AG08395 (cell line): ENCODE results near the gene CCAR1.
"Not testable (repeated sequence)": the region's sequence is repeated elsewhere in the genome, so short reads cannot be mapped to it uniquely, and the experiment has no call there.

Experiments
- DNase-seq: peaks from one replicate; pipeline ENCODE4 v3.0.0; 2012; ENCODE audit warnings: mixed read lengths, low spot score

The CCAR1 gene

DNA sequence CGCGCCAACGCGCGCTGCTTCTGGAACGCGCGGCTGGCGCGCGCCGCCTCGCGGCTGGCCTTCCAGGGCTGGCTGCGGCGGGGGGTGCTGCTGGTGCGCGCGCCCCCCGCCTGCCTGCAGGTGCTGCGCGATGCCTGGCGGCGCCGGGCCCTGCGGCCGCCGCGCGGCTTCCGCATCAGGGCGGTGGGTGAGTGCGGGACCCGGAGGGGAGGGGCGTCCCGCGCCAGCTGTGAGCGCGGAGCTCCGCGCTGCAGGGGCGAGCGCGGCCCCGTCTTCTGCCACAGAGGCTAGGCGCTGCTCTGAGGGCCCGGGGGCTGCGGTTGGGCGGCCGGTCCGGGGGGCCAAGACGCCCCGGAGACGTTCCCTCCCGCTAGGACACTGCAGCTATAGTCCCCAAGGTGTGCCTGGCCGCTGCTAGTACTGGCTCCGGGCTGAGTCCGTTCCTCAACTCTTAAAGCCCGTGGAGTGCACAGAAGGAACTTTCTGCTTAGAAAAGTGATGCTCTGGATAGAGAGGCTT, 107.1 kb downstream of the CCAR1 start:
- not testable (repeated sequence) for DNase-seq

DNA sequence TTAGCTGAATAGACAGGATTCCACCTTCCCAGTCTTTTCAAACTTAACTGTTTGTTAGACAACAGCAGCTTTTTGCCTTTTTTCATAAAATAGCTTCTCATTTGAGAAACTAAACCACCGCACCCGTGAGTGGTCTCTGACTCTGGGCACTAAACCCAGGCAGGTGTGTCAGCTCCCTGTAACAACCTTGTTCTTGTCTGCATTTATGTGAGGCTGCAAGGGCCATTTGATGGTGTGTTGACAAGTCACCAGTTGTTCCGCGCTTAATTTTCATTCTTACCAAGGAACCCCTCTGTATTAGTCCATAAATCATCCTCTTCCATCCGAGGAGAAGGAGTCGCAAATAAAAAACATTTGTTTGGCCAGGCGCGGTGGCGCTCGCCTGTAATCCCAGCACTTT, 107.8 kb downstream of the CCAR1 start:
- no peak for DNase-seq

DNA sequence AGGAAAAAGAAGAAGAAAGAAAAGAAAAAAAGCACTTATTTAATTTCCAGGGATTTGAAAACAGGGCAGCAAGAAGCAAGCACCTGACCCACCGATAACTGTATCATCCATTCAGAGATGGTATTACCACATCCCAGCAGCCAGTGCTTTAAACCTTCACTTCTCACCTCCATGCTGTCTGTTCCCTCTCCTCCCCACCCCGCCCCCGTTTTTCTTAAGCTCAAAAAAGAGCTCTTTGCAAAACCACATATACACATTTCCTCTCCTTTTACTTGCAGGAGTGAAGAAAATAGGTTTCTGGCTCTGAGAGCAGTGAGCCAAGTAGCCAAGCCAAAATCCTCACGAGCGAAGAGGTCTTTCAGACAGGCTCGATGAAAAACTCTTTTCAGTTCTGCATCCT, 108.5 kb downstream of the CCAR1 start:
- DNase-seq: no peak

DNA sequence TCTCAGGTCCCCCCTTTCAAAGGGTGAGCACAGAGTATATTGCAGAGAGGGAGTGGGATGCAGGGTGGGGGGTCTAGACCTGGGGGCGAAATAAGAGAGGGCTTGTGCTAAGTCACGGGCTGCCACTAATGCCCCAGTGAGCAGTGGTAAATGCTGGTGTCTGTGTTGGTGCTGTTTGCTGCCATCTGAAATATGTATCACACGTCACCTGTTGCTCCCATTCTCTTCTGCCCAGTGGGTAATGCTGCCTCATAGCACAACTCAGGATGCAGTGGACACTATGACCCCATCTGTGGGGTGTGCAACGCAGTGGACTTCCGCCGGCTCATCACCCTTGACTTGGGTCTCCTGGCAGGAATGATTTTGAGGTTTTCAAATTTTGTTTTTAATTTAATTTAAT, 108.9 kb downstream of the CCAR1 start:
- no peak for DNase-seq

DNA sequence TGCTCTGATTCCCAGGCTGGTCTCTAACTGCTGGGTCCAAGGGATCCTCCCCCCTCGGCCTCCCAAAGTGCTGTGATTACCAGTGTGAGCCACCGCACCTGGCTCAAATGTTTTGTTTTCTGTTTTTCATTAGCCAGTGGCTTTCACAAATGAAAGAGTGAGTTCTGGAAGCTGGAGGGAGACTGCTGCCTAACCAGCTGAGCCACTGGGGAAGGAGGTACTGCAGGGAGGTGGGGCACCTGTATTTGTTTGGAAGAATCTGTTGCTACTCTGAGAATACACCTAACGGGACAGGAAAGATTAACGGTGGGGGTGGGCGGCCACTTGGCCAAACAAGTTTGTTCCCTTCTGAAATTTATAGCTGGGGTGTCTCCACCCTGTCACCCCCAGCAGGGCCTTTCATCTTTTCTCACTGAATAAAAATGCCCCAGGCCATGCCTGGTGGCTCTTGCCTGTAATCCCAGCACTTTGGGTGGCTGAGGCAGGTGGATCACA, 111.0 kb downstream of the CCAR1 start:
- no peak for DNase-seq

DNA sequence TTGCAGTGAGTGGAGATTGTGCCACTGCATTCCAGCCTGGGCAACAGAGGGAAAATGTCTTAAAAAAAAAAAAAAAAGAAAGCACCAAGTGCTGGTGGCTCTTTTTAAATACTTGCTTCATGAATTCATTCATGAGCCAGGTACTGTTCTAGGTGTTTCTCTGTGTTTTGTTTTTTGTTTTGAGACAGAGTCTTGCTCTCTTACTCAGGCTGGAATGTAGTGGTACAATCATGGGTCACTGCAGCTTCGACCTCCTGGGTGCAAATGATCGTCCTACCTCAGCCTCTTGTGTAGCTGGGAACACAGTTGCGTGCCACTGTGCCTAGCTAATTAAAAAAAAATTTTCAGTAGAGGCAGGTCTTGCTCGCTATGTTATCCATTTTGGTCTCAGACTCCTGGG, 111.6 kb downstream of the CCAR1 start:
- DNase-seq: no peak

DNA sequence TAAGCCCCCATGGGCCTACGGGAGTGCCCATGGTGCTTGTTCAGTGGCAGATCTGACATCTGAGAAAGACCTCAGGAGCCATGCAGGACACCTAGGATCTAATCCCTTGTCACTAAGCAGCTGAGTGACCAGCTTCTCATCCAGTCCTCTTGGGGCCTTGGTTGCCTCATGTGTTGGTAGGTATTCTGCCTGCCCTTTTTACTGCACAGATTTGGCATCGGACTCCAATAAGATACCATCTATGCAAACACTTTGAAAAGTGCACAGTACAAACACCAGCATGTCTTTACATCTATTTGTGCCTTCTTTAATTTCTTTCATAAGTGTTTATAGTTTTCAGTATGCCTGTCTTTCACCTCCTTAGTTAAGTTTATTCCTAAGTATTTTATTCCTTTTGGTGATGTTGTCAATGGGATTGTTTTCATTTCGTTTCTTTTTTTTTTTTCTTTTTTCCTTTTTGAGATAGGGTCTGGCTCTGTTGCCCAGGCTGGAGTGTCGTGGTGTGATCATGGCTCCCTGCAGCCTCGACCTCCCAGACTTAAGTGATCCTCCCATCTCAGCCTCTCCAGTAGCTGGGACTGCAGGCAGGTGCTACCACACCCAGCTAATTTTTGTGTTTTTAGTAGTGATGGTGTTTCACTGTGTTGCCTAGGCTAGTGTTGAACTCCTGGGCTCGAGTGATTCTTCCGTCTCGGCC, 116.7 kb downstream of the CCAR1 start:
- no peak for DNase-seq

DNA sequence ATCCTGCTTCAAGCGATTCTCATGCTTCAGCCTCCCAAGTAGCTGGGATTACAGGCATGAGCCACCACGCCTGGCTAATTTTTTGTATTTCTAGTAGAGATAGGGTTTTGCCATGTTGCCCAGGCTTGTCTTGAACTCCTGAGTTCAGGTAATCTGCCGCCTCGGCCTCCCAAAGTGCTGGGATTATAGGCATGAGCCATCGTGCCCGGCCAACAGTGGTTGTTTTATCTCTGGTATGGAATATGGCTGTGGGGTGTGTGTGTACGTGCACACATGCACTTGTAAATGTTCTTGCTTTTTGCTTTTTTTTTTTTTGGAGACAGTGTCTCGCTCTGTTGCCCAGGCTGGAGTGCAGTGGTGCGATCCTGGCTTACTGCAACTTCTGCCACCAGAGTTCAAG, 119.6 kb downstream of the CCAR1 start:
- not testable (repeated sequence) for DNase-seq
